GM12891 (cell line): ENCODE measurements around the gene DHRS4.
"Not testable (repeated sequence)": the region's sequence is repeated elsewhere in the genome, so short reads cannot be mapped to it uniquely, and the experiment has no call there.

ENCODE experiments used
- POLR2A ChIP-seq: IDR thresholded peaks from 2 replicates; pipeline ENCODE4 v1.6.1; 2011; ENCODE audit warnings: low read depth, low read length, control low read depth
- POLR2AphosphoS5 ChIP-seq: IDR thresholded peaks from 2 replicates; pipeline ENCODE4 v1.6.1; 2011; ENCODE audit warnings: low read depth, low read length, control low read depth
- SPI1 ChIP-seq: IDR thresholded peaks from 2 replicates; pipeline ENCODE4 v1.6.1; 2011; ENCODE audit warnings: low read depth, low read length, control low read depth
- TAF1 ChIP-seq: IDR thresholded peaks from 2 replicates; pipeline ENCODE4 v1.6.1; 2011; ENCODE audit warnings: low read depth, low read length, control low read depth

DNA sequence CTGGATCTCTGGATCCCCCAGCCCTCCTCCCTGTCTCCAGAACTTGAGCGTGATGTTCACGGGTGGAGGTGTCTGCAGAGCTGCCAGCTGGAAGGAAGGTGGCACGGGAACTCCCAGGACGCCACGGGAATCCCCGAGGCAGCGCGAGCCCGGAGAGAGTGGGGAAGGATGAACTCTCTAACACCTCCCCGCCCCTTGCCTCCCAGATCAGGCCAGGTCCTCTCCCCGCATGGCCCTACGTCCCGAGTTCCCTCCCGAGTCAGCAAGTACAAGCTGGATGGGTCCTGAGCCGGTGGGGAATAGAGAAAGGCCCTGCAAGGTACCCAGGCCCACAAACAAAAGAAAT lies 52.9 kb downstream of the DHRS4 start:
- not testable (repeated sequence) for TF ChIP-seq POLR2AphosphoS5, POLR2A, TAF1, SPI1
